ENCODE measurements around the gene FXYD3.

- TF ChIP-seq CTCF (IDR thresholded peaks at IDR 0.05) = peak; percentile 94
- peak; percentile 94 for TF ChIP-seq RAD21 (IDR thresholded peaks at IDR 0.05; ENCODE audit: low read length)
- TF ChIP-seq GABPA (IDR thresholded peaks at IDR 0.05; ENCODE audit: low read depth) = no peak
- peak; percentile 87 for TF ChIP-seq SMC3 (IDR thresholded peaks at IDR 0.05; ENCODE audit: low read depth, low read length)
- no peak for TF ChIP-seq TAF1 (IDR thresholded peaks at IDR 0.05; ENCODE audit: borderline replicate concordance, low read depth, low read length)
Measured at GRCh38 chr19:35066691-35067563, 48.7 kb upstream of the FXYD3 start.

All from SK-N-SH (cell line).